ENCODE results near the gene CEMIP. TPM values are rescaled to one million over a fixed set of nuclear protein-coding genes. Genes with fewer than 3 reads are reported as not detected.

The CEMIP gene
- total RNA-seq, 6 experiments from 2014 or later, result 5.8 to 53.2 (median 48.3) TPM

GRCh38 chr15:80816049-80816653, 37.0 kb downstream of the CEMIP start:
- H3K36me3 Mint-ChIP-seq (ENCODE audit: low read depth), result 0 out of 2 replicates have a peak, but pooled peaks cover 2% of the 10 kb centered on the region
- DNase-seq, result no peak
- no peak overlapping the region for H3K27ac Mint-ChIP-seq
- H3K27me3 Mint-ChIP-seq (ENCODE audit: insufficient read depth), result no peaks in the 10 kb centered on the region; the same call in 1 of the 2 replicates
- H3K4me3 Mint-ChIP-seq, result no peak overlapping the region
- H3K4me1 Mint-ChIP-seq (ENCODE audit: low read depth), result peaks cover 10% of the 10 kb centered on the region; the same call in 1 of the 2 replicates
- H3K9me3 Mint-ChIP-seq, result no peaks in the 10 kb centered on the region
- TF ChIP-seq, protein P1, sequence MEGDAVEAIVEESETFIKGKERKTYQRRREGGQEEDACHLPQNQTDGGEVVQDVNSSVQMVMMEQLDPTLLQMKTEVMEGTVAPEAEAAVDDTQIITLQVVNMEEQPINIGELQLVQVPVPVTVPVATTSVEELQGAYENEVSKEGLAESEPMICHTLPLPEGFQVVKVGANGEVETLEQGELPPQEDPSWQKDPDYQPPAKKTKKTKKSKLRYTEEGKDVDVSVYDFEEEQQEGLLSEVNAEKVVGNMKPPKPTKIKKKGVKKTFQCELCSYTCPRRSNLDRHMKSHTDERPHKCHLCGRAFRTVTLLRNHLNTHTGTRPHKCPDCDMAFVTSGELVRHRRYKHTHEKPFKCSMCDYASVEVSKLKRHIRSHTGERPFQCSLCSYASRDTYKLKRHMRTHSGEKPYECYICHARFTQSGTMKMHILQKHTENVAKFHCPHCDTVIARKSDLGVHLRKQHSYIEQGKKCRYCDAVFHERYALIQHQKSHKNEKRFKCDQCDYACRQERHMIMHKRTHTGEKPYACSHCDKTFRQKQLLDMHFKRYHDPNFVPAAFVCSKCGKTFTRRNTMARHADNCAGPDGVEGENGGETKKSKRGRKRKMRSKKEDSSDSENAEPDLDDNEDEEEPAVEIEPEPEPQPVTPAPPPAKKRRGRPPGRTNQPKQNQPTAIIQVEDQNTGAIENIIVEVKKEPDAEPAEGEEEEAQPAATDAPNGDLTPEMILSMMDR (IDR thresholded peaks at IDR 0.05), result no peak

DNA sequence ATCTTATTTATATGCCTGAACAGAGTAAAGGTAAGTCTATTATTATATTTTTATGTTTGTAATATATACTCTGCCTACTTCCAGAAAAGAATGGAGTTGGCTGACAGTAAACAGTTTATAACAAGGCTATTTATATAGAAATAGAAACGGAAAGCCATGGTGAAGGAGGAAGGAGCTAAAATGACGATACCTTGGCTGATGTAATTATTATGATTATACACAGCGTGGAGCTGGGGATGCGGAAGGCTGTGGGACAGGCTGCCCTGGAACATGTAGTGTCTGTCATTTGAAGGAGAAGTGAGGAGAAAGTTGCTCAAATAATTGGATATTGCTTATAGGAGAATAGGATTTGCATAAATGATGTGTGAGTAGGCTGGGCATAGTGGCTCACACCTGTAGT, 37.8 kb downstream of the CEMIP start:
- H3K36me3 Mint-ChIP-seq (ENCODE audit: low read depth), result 0 out of 2 replicates have a peak, but pooled peaks cover 8% of the 10 kb centered on the region
- H3K9me3 Mint-ChIP-seq, result no peaks in the 10 kb centered on the region
- DNase-seq, result no peak
- no peak overlapping the region for H3K4me3 Mint-ChIP-seq
- TF ChIP-seq, protein P1 (IDR thresholded peaks at IDR 0.05), result no peak
- no peaks in the 10 kb centered on the region; the same call in 1 of the 2 replicates for H3K27me3 Mint-ChIP-seq (ENCODE audit: insufficient read depth)
- no peak overlapping the region for H3K27ac Mint-ChIP-seq
- peaks cover 10% of the 10 kb centered on the region; the same call in 1 of the 2 replicates for H3K4me1 Mint-ChIP-seq (ENCODE audit: low read depth)

DNA sequence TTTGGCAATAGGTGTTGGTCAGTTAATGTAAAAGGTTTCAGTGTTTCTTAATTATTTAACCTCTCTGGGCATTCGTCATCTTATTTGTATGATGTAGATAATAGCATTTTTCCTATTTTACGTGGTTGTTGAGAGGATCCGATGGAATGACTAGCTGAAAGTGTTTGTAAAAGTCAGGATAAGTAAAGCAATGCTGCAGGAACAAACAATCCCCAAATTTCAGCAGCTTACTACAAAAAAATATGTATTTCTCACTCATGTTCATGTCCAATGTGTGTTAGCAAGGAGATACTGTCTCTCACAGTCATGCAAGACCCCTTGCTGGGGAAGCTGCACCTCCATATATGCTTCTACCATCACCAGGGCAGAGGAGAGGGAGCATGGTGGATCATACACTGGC, 38.7 kb downstream of the CEMIP start:
- TF ChIP-seq, protein P1 (IDR thresholded peaks at IDR 0.05), result no peak
- Mint-ChIP-seq H3K4me1 (ENCODE audit: low read depth) (peaks cover 10% of the 10 kb centered on the region; the same call in 1 of the 2 replicates), H3K36me3 (ENCODE audit: low read depth) (0 out of 2 replicates have a peak, but pooled peaks cover 8% of the 10 kb centered on the region), H3K27ac (no peak overlapping the region), H3K9me3 (no peaks in the 10 kb centered on the region), H3K27me3 (ENCODE audit: insufficient read depth) (no peaks in the 10 kb centered on the region; the same call in 1 of the 2 replicates), H3K4me3 (no peak overlapping the region)
- DNase-seq, result no peak

GRCh38 chr15:80819001-80819400, 39.8 kb downstream of the CEMIP start:
- Mint-ChIP-seq H3K4me3 (no peak overlapping the region), H3K36me3 (ENCODE audit: low read depth) (0 out of 2 replicates have a peak, but pooled peaks cover 8% of the 10 kb centered on the region), H3K27me3 (ENCODE audit: insufficient read depth) (no peaks in the 10 kb centered on the region; the same call in 1 of the 2 replicates)

DNA sequence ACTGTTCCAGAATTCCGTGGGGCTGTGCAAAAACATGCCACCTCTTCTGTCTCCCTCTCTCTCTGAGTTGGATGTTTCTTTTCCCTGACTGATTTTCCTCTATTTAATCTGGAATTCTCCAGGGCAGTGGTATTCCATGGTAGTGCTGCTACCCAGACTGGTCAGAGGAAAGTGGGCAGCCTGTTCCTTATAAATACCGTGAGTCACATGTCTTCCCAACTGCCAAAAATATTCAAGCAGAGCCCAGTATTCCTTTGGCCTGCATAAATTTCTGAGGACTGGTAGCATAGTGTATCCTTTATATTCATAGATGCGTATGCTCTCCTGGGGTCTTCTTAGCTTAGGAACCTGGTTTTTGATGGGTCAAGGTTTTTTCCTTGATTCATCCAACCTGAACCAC, 40.9 kb downstream of the CEMIP start:
- Mint-ChIP-seq H3K4me1 (ENCODE audit: low read depth) (peaks cover 10% of the 10 kb centered on the region; the same call in 1 of the 2 replicates), H3K4me3 (no peak overlapping the region)

More at GRCh38 chr15:80819001-80819400, 39.8 kb downstream of the CEMIP start:
- TF ChIP-seq, protein P1 (IDR thresholded peaks at IDR 0.05), result no peak
- Mint-ChIP-seq H3K27ac (no peak overlapping the region), H3K9me3 (no peaks in the 10 kb centered on the region), H3K4me1 (ENCODE audit: low read depth) (peaks cover 10% of the 10 kb centered on the region; the same call in 1 of the 2 replicates)
- DNase-seq, result no peak

More for the DNA sequence above, 40.9 kb downstream of the CEMIP start:
- no peak for DNase-seq
- no peaks in the 10 kb centered on the region; the same call in 1 of the 2 replicates for H3K27me3 Mint-ChIP-seq (ENCODE audit: insufficient read depth)
- TF ChIP-seq, protein P1 (IDR thresholded peaks at IDR 0.05), result no peak
- no peaks in the 10 kb centered on the region for H3K9me3 Mint-ChIP-seq
- H3K27ac Mint-ChIP-seq, result no peak overlapping the region
- H3K36me3 Mint-ChIP-seq (ENCODE audit: low read depth), result 0 out of 2 replicates have a peak, but pooled peaks cover 8% of the 10 kb centered on the region

Measured in HFFc6 (cell line).